GM23248 (cell line): ENCODE results near the gene ARPC5.

ENCODE experiments used
- EZH2 ChIP-seq: fragments of 200-600 bp; sonication (generic); IDR thresholded peaks from 2 replicates; pipeline ENCODE4 v1.6.1; 2018; ENCODE audit warnings: antibody characterized with exemption, mild to moderate bottlenecking; ENCODE audit not compliant: insufficient read depth, poor library complexity, severe bottlenecking
- EZH2phosphoT487 ChIP-seq: fragments of 200-600 bp; sonication (generic); IDR thresholded peaks from 2 replicates; pipeline ENCODE4 v1.6.1; 2018; ENCODE audit warnings: antibody characterized with exemption, moderate library complexity, mild to moderate bottlenecking, low read depth; ENCODE audit not compliant: insufficient read depth

GRCh38 chr1:183653876-183654451, 18.4 kb upstream of the ARPC5 start:
- TF ChIP-seq EZH2, result no peak
- TF ChIP-seq EZH2phosphoT487, result no peak
